Tibial nerve (tissue), 4 donors: Measurements from ENCODE around the gene BCL2L15.

Experiments used
- EP300 ChIP-seq, 2 donors: sonication (generic); formaldehyde crosslinking; IDR thresholded peaks; one replicate each; pipeline ENCODE4 v1.6.1; 2017; ENCODE audit warnings: antibody characterized with exemption in 2 of 2, mild to moderate bottlenecking in 1 of 2
- TF ChIP-seq, protein P1 (sequence below), 5 experiments: fragments of 200-600 bp in 3 of 5; fragments of 450-650 bp in 2 of 5; sonication (generic) in 3 of 5; IDR thresholded peaks; one replicate each; pipeline ENCODE4 v1.5.1; 2016 to 2019; ENCODE audit warnings: antibody characterized with exemption in 5 of 5, mild to moderate bottlenecking in 3 of 5, moderate library complexity in 2 of 5

GRCh38 chr1:113913887-113914664, 26.7 kb upstream of the BCL2L15 start:
- TF ChIP-seq, protein P1, sequence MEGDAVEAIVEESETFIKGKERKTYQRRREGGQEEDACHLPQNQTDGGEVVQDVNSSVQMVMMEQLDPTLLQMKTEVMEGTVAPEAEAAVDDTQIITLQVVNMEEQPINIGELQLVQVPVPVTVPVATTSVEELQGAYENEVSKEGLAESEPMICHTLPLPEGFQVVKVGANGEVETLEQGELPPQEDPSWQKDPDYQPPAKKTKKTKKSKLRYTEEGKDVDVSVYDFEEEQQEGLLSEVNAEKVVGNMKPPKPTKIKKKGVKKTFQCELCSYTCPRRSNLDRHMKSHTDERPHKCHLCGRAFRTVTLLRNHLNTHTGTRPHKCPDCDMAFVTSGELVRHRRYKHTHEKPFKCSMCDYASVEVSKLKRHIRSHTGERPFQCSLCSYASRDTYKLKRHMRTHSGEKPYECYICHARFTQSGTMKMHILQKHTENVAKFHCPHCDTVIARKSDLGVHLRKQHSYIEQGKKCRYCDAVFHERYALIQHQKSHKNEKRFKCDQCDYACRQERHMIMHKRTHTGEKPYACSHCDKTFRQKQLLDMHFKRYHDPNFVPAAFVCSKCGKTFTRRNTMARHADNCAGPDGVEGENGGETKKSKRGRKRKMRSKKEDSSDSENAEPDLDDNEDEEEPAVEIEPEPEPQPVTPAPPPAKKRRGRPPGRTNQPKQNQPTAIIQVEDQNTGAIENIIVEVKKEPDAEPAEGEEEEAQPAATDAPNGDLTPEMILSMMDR (IDR thresholded peaks at IDR 0.05), result no peak
- TF ChIP-seq EP300 (IDR thresholded peaks at IDR 0.05), result no peak
